Naive thymus-derived CD8-positive, alpha-beta T cell (primary cell): ENCODE data around the gene ALAS1. TPM values are rescaled to one million over a fixed set of nuclear protein-coding genes. Genes with fewer than 3 reads are reported as not detected.

ENCODE experiments used
- ATAC-seq, 2 donors: fragments of 150-1000 bp; cut with Tn5 transposase in 1 of 2; sonication (Bioruptor Pico), chemical (Tn5 transposase) in 1 of 2; 1 replicate in 1 of 2; 2 replicates in 1 of 2; pipeline ENCODE4 v1.10.0; 2021; ENCODE audit warnings: mild to moderate bottlenecking in 2 of 2, moderate library complexity in 2 of 2
- POLR2A ChIA-PET: fragments of 350-600 bp; sonication (Branson Sonifier 250); formaldehyde crosslinking; loops from one replicate; lab custom pipeline; 2021; ENCODE audit warnings: antibody characterized with exemption; lab: Charles Lee
- DNase-seq, 10 donors: peaks; one replicate each; pipeline versions ENCODE4 v3.0.0 to v3.0.0-alpha.2; 2020 to 2022
- H3K27ac Mint-ChIP-seq, 10 donors: one replicate each; pipeline ENCODE4 v1.8.0; 2020 to 2022; ENCODE audit warnings: mild to moderate bottlenecking in 10 of 10, mixed read lengths in 10 of 10, moderate library complexity in 4 of 10, inconsistent platforms in 1 of 10
- H3K27me3 Mint-ChIP-seq, 5 donors: one replicate each; pipeline ENCODE4 v1.8.0; 2021 to 2022; ENCODE audit warnings: mixed read lengths in 5 of 5
- H3K36me3 Mint-ChIP-seq, 3 donors: one replicate each; pipeline ENCODE4 v1.8.0; 2020 to 2022; ENCODE audit warnings: mixed read lengths in 3 of 3, mild to moderate bottlenecking in 2 of 3, inconsistent platforms in 1 of 3
- H3K4me1 Mint-ChIP-seq, 4 donors: one replicate each; pipeline ENCODE4 v1.8.0; 2021 to 2022; ENCODE audit warnings: mixed read lengths in 4 of 4
- H3K4me3 Mint-ChIP-seq, 10 donors: one replicate each; pipeline ENCODE4 v1.8.0; 2020 to 2022; ENCODE audit warnings: mild to moderate bottlenecking in 10 of 10, mixed read lengths in 10 of 10, moderate library complexity in 6 of 10, inconsistent platforms in 1 of 10
- H3K9me3 Mint-ChIP-seq, 9 donors: one replicate each; pipeline ENCODE4 v1.8.0; 2020 to 2022; ENCODE audit warnings: mixed read lengths in 9 of 9, mild to moderate bottlenecking in 3 of 9, inconsistent platforms in 1 of 9, moderate library complexity in 1 of 9
- polyA plus RNA-seq, 3 donors: library from polyadenylated mRNA; unstranded; fragments of 300-500 nt; fragmentation: Illumina TruSeq; gene quantifications; one replicate each; pipeline ENCODE4 v1.2.3, GENCODE V29; 2021
- total RNA-seq, 8 experiments: library from RNA in 2 of 8; stranded (reverse) in 2 of 8; gene quantifications; one replicate each; pipeline ENCODE4 v1.2.3 and lab custom pipeline; 2021 to 2026

ALAS1 gene
- total and polyA plus RNA-seq, 5 experiments from 2014 or later: 14.7 to 28.9 (median 18.5) TPM

DNA sequence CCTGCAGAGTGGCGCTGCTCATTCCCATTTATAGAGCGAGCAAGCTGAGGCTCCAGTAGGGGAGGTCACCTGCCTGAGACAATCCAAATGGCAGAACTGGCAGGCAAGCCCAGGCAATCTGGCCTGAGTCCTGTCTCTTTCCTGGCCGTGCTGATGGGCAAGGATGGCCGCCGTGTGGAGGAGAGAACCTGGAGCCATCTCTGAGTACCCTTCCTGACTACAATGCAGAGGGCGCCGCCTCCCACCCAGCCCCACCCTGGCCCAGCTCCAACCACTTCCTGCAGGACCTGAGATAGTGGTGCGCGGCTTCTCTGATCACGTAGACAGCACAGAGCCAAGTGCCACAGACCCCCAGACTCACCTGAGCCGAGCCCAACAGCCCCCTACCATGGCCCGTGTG lies 20.5 kb downstream of the ALAS1 start:
- H3K9me3 Mint-ChIP-seq: no peaks in the 10 kb centered on the region
- peaks cover 3 to 26% (median 10%) of the 10 kb centered on the region in 3 donors for H3K36me3 Mint-ChIP-seq
- peak in 2 of 10 donors; percentile 40 to 68 for DNase-seq
- H3K27ac Mint-ChIP-seq: peak overlapping the region in 9 of 10 donors; percentile 71 to 94 (median 81)
- H3K27me3 Mint-ChIP-seq: no peaks in the 10 kb centered on the region
- H3K4me1 Mint-ChIP-seq: peaks cover 36 to 80% (median 76%) of the 10 kb centered on the region in 4 donors
- ATAC-seq: no peak
- H3K4me3 Mint-ChIP-seq: peak overlapping the region; percentile 46 to 89 (median 72)
- POLR2A ChIA-PET: interaction anchor here (0.6 to 58.8 kb wide), 5 partner anchors 17 to 549 kb away, joined by 3 to 1841 read pairs (median 7); partner anchors contain the start of genes GLYCTK, PPM1M, TWF2 and WDR82

DNA sequence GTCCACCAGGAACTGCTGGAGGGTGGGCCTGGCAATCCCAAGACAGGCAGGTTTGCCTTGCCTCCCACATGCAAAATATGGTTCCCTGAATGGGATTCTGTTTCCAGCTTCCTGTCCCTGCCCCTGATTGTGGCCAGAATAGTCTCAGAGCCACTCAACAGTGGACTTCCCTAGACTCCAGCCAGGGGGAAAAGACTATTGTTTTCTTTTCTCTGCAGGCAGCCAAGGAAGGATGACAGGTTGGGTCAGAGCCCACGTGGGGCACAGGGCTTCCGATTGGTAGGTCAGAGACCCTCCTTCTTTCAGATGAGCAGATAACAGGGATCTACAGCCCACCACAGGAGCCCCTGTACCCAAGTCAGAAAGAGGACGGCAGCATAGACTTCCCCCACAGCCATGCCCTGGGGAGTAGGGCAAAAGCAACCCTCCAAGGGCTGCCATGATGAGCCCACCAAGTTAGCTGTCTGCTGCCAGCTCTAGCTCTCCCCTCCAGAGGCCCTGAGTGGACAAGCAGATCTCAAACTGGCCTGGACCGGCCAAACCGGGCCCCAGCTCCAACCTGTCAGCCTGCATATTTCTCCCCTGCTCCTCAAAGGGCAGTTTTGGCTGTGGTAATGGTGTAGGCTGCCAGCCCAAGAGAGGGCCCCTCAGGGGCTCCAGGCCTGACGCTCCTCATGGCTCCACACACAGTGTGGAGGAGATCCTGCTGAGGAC lies 21.1 kb downstream of the ALAS1 start:
- Mint-ChIP-seq H3K27ac (peak overlapping the region; percentile 39 to 86 (median 76)), H3K9me3 (no peaks in the 10 kb centered on the region), H3K4me3 (peak overlapping the region; percentile 19 to 89 (median 66)), H3K27me3 (no peaks in the 10 kb centered on the region), H3K36me3 (peaks cover 0 to 20% (median 10%) of the 10 kb centered on the region in 3 donors), H3K4me1 (peaks cover 41 to 86% (median 82%) of the 10 kb centered on the region in 4 donors)
- POLR2A ChIA-PET: interaction anchor here (0.6 to 58.8 kb wide), 6 partner anchors 31 to 1680 kb away, joined by 3 to 1841 read pairs (median 15); partner anchors contain the start of genes GLYCTK, PPM1M, TWF2 and WDR82
- ATAC-seq: no peak
- DNase-seq: peak in 1 of 10 donors; percentile 56

DNA sequence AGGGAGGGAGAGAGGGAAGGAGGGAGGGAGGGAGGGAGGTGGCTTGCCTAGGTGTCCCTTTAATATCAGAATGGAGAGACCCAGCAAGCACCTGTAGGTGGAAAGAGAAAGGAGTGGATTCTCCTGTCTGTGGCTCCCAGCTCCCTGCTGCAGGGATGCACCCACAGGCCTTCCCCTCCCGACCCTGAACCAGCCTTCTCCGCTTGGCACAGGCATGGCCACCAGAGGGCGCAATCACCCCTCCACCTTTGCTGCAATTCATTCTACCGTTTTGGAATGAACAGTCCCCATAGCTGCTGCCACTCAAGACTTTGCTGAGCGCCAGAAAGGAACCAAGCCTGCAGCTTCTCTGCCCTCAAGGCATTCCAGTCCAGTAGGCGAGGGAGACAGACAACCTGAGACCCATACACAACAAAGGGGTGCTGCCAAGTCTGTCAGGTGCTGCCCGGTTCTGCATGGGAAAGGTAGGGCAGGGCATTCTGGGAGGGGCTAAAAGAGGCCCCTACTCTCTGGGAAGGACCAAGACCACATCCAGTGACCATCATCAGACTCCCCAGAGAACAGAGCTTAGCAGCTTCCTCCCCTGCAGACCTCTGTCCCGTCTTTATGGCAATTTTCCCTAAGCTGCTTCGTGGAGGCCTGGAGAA lies 22.5 kb downstream of the ALAS1 start:
- H3K27me3 Mint-ChIP-seq: no peaks in the 10 kb centered on the region
- POLR2A ChIA-PET: interaction anchor here (0.9 to 58.8 kb wide), 5 partner anchors 30 to 118 kb away, joined by 3 to 1841 read pairs (median 22); partner anchors contain the start of genes GLYCTK, POC1A, PPM1M and TWF2
- H3K4me3 Mint-ChIP-seq: peak overlapping the region; percentile 32 to 89 (median 73)
- H3K9me3 Mint-ChIP-seq: no peaks in the 10 kb centered on the region
- ATAC-seq (peak; percentile 64 to 73), DNase-seq (peak; percentile 74 to 92 (median 87))
- H3K4me1 Mint-ChIP-seq: peaks cover 41 to 96% (median 90%) of the 10 kb centered on the region in 4 donors
- H3K27ac Mint-ChIP-seq: peak overlapping the region; percentile 75 to 92 (median 84)
- peaks cover 0 to 6% (median 2%) of the 10 kb centered on the region in 3 donors for H3K36me3 Mint-ChIP-seq

DNA sequence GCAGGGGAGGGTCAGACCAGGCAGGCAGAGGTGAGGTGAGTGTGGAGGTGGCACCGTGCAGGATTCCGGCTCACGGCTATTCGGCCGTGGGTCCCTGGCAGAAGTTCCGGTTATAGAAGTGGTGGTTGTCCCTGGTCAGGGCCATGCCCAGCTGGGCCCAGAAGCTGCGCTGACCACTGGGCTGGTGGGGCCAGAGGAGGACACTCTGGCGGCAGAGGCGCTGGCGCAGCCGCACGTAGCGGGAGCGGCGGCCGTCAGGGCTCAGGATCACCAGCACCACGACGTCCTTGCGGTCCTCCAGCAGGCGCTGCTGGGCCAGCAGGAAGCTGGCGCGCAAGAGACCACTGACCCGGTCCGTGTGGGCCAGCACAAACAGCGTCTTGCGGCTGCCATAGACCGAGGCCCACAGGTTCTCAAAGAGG lies 23.2 kb downstream of the ALAS1 start:
- DNase-seq: peak in 1 of 10 donors; percentile 51
- ATAC-seq: no peak
- H3K27me3 Mint-ChIP-seq: no peaks in the 10 kb centered on the region
- peaks cover 46 to 98% (median 94%) of the 10 kb centered on the region in 4 donors for H3K4me1 Mint-ChIP-seq
- H3K27ac Mint-ChIP-seq: peak overlapping the region in 7 of 10 donors; percentile 50 to 96 (median 94)
- no peaks in the 10 kb centered on the region for H3K9me3 Mint-ChIP-seq
- POLR2A ChIA-PET: interaction anchor here (0.6 to 58.8 kb wide), 5 partner anchors 26 to 117 kb away, joined by 3 to 1841 read pairs (median 22); partner anchors contain the start of genes GLYCTK, PPM1M, TWF2 and WDR82
- H3K4me3 Mint-ChIP-seq: peak overlapping the region; percentile 32 to 92 (median 87)
- peaks cover 0 to 3% (median 0%) of the 10 kb centered on the region in 3 donors for H3K36me3 Mint-ChIP-seq

DNA sequence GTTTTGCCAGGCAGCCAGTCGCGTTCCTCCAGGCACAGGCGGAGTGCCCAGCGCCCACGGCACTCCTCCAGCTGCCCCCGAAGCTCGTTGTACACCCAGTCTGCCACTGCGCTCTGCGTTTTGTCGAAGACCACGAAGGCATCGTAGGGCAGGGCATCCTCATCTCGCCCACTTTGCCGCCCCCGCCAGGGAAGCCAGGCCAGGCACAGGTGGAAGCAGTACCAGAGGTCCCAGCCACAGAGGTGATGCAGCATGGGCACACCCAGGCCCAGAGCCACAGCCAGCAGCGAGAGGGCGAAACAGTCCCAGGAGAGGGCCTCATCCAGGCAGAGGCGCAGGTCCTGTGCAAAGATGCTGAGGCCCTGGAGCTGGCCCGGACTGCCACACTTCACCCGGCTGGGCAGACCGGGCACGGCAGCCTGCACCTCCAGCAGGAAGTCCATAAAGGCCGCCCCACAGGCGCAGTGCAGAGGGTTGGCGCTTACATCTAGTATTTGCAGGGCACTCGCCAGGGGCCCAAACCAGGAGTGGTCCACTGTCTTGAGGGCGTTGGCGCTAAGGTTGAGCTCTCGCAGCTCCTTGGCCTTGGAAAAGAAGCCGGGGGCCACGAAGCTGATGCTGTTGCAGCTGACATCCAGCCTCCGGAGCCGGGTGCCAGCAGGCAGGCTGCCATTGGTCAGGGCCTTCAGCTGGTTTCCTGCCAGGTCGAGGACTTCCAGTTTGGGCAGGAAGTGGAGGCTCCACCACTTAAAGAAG lies 23.8 kb downstream of the ALAS1 start:
- H3K4me3 Mint-ChIP-seq: peak overlapping the region; percentile 77 to 92 (median 87)
- DNase-seq (peak; percentile 51 to 87 (median 70)), ATAC-seq (peak; percentile 73 to 79)
- peaks cover 0 to 1% (median 0%) of the 10 kb centered on the region in 3 donors for H3K36me3 Mint-ChIP-seq
- no peaks in the 10 kb centered on the region for H3K9me3 Mint-ChIP-seq
- H3K27ac Mint-ChIP-seq: peak overlapping the region; percentile 76 to 97 (median 94)
- H3K4me1 Mint-ChIP-seq: peaks cover 49 to 98% (median 95%) of the 10 kb centered on the region in 4 donors
- H3K27me3 Mint-ChIP-seq: no peaks in the 10 kb centered on the region
- POLR2A ChIA-PET: interaction anchor here (0.6 to 58.8 kb wide), 11 partner anchors 9 to 237 kb away, joined by 3 to 1841 read pairs (median 3); partner anchors contain the start of genes ALAS1, DUSP7, GLYCTK and PPM1M

GRCh38 chr3:52222319-52223221 lies 24.6 kb downstream of the ALAS1 start:
- ATAC-seq (no peak), DNase-seq (peak in 1 of 10 donors; percentile 61)
- no peaks in the 10 kb centered on the region for H3K9me3 Mint-ChIP-seq
- H3K4me3 Mint-ChIP-seq: peak overlapping the region; percentile 77 to 92 (median 87)
- no peaks in the 10 kb centered on the region for H3K27me3 Mint-ChIP-seq
- H3K4me1 Mint-ChIP-seq: peaks cover 45 to 97% (median 92%) of the 10 kb centered on the region in 4 donors
- POLR2A ChIA-PET: interaction anchor here (0.5 to 58.8 kb wide), 13 partner anchors 10 to 236 kb away, joined by 3 to 1841 read pairs (median 3); partner anchors contain the start of genes ALAS1, DUSP7, GLYCTK and PPM1M
- H3K27ac Mint-ChIP-seq: peak overlapping the region; percentile 80 to 97 (median 94)
- H3K36me3 Mint-ChIP-seq: peaks cover 0 to 3% (median 0%) of the 10 kb centered on the region in 3 donors

DNA sequence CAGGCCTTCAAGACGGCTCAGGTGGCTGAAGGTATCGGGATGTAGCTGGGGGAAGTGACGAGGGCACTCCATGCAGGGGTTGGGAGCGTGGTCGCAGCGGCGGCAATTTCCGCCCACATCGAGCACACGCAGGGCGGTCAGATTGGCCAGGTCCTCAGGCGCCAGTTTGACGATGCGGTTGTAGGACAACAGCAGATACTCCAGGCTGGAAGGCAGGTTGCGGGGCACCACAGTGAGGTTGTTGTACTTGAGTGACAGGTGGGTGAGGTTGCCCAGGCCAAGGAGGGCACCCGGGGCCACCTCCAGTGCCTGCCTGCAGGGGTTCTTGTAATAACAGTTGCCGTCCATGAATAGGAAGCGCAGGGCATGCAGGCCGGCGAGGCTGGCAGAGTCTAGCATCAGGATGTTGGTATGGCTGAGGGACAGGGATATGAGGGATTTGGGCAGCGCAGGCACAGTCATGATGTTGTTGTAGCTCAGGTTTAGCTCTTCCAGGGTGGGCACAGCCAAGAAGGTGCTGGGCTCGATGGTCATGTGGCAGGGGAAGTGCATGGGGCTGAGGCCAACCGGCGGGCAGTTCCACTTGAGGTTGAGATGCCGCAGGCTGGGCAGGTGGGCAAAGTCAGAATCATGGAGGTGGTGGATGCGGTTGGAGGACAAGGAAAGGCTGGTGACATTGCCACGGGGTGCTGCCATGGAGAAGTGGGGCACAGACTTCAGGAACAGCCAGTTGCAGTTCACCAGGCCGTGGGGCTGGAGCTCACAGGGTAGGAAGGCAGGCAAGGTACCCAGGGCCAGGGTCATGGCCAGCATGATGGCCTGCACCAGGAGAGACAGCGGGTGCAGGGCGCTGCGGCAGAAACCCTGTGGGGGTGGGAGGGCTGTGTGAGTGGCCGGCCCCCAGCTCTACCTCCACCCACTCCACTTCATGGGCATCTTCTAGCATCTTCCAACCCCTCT lies 25.8 kb downstream of the ALAS1 start:
- Mint-ChIP-seq H3K36me3 (peaks cover 0 to 6% (median 0%) of the 10 kb centered on the region in 3 donors), H3K4me1 (peaks cover 40 to 90% (median 83%) of the 10 kb centered on the region in 4 donors), H3K27me3 (no peaks in the 10 kb centered on the region), H3K4me3 (peak overlapping the region; percentile 65 to 92 (median 77)), H3K9me3 (no peaks in the 10 kb centered on the region), H3K27ac (peak overlapping the region; percentile 80 to 96 (median 89))
- POLR2A ChIA-PET: interaction anchor here (0.5 to 58.8 kb wide), 5 partner anchors 27 to 277 kb away, joined by 3 to 1841 read pairs (median 4); partner anchors contain the start of genes GLYCTK, PPM1M, TWF2 and WDR82
- ATAC-seq (no peak), DNase-seq (peak in 1 of 10 donors; percentile 45)

DNA sequence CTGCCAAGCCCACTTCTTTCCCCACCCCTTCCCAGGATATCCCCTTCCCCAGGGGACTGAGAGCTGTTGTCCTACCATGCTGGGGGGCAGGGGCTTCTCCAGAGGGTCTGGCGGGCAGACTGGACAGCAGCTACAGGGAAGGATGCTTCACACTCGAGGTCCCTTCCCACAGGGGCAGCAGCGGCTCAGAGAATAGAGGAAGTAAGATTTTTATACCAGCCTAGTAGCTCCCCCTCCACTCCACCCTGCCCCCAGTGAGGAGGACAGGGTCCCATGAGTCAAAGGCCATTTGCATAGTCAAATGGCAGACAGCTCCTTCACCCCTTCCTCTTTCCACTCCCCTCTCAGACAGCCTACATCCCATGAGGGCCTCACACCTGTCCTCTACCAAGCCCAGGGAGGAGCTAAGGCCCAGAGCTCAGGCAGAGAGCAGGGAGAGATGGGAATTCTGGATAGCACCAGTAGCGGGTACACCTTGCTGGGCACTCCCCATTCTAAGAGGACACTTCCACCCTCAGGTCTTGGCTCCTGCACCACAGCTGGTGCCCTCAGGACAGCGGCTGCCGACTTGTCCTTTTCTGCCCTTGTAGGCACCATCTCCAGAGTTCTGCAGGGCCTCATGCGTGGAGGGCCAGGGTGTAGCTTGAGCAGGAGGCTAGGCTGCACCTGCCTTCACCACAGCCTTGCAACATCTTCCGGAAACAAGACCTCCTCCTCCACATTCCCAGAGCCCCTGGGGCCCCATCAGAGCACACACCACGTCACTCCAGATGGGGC lies 27.7 kb downstream of the ALAS1 start, which contains the start of gene TLR9:
Gene TLR9 (minus strand): TSS at position 194 of the 777 bp plus-strand sequence. CDS start 116 bp downstream, at position 78.
- ATAC-seq (peak; percentile 43 to 54), DNase-seq (peak in 1 of 10 donors; percentile 67)
- Mint-ChIP-seq H3K27ac (peak within 1 kb of the TSS; percentile 73 to 96 (median 90)), H3K9me3 (no peaks in the 10 kb centered on the region), H3K4me1 (peaks cover 36 to 80% (median 65%) of the 10 kb centered on the region in 4 donors), H3K27me3 (no peaks in the 10 kb centered on the region), H3K4me3 (peak within 1 kb of the TSS; percentile 30 to 92 (median 75)), H3K36me3 (peaks cover 0 to 23% (median 0%) of the 10 kb centered on the region in 3 donors)
- POLR2A ChIA-PET: interaction anchor here (0.7 to 58.8 kb wide), 4 partner anchors 25 to 544 kb away, joined by 3 to 1841 read pairs (median 728); partner anchors contain the start of genes GLYCTK, PPM1M, TWF2 and WDR82

DNA sequence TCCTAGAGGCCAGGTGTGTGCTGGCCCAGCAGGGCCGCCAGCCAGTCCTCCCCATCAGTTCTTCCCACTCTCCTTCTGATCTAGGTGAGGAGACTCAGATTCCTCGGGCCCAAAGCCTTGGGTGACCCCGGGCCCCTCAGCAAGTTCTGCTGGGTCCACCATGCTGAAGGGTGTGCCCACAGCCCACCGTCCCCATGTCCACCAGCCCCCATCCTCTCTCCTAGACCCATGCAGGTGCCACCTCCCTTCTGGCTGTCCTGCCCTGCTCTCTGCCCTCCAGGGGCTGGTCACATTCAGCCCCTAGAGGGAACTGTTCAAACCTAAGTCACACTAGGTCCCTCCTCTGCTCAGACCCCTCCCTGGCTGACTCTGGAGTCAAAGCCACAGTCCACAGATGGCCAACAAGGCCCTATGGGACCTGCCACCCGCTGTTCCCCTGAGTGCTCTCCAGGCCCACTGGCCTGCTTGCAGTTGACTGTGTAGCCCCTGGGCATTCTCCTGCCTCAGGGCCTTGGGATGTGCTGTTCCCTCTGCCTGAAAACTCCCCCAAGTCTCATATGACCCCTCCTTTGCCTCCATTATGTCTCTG lies 28.4 kb downstream of the ALAS1 start:
- H3K4me3 Mint-ChIP-seq: peak overlapping the region; percentile 30 to 89 (median 65)

More for the DNA sequence above, 28.4 kb downstream of the ALAS1 start:
- Mint-ChIP-seq H3K4me1 (peaks cover 37 to 76% (median 62%) of the 10 kb centered on the region in 4 donors), H3K27me3 (no peaks in the 10 kb centered on the region), H3K27ac (peak overlapping the region; percentile 73 to 96 (median 90)), H3K9me3 (no peaks in the 10 kb centered on the region), H3K36me3 (peaks cover 0 to 28% (median 0%) of the 10 kb centered on the region in 3 donors)
- ATAC-seq (no peak), DNase-seq (peak in 1 of 10 donors; percentile 55)
- POLR2A ChIA-PET: interaction anchor here (1.0 to 58.8 kb wide), 4 partner anchors 9 to 110 kb away, joined by 3 to 1841 read pairs (median 728); partner anchors contain the start of genes GLYCTK, PPM1M, TWF2 and WDR82
